Transverse colon (tissue), 4 donors: ENCODE results near the gene PSMD3. TPM values are rescaled to one million over a fixed set of nuclear protein-coding genes. Genes with fewer than 3 reads are reported as not detected.

Experiments
- DNase-seq: peaks from one replicate; pipeline ENCODE4 v3.0.0-alpha.2; 2019
- H3K27ac ChIP-seq, 4 donors: fragments of 200-600 bp; sonication (generic); 2 replicates each; pipeline ENCODE4 v1.5.1; 2016 to 2018; ENCODE audit warnings: inconsistent platforms in 4 of 4
- H3K27me3 ChIP-seq: fragments of 200-600 bp; sonication (generic); 2 replicates; pipeline ENCODE4 v1.5.1; 2017; ENCODE audit warnings: inconsistent platforms
- H3K36me3 ChIP-seq, 4 donors: fragments of 200-600 bp; sonication (generic); 2 replicates each; pipeline ENCODE4 v1.5.1; 2017 to 2019; ENCODE audit warnings: inconsistent platforms in 4 of 4
- H3K4me1 ChIP-seq, 4 donors: fragments of 200-600 bp; sonication (generic); 2 replicates each; pipeline ENCODE4 v1.5.1; 2017 to 2020; ENCODE audit warnings: inconsistent platforms in 4 of 4
- H3K4me3 ChIP-seq, 4 donors: fragments of 200-600 bp; sonication (generic); 1 replicate in 1 of 4; 2 replicates in 3 of 4; pipeline versions ENCODE4 v1.5.1 to v1.6.1; 2017 to 2019; ENCODE audit warnings: inconsistent platforms in 4 of 4
- H3K9me3 ChIP-seq, 2 donors: fragments of 200-600 bp; sonication (generic); 2 replicates each; pipeline ENCODE4 v1.5.1; 2017 to 2019; ENCODE audit warnings: inconsistent platforms in 2 of 2
- CTCF ChIP-seq, 5 experiments: fragments of 200-600 bp in 3 of 5; fragments of 450-650 bp in 2 of 5; sonication (generic) in 3 of 5; IDR thresholded peaks; 1 replicate in 2 of 5; 2 replicates in 3 of 5; pipeline ENCODE4 v1.5.1; 2016 to 2017; ENCODE audit warnings: antibody characterized with exemption in 5 of 5, inconsistent platforms in 3 of 5, mild to moderate bottlenecking in 2 of 5, moderate library complexity in 1 of 5
- EP300 ChIP-seq: sonication (generic); formaldehyde crosslinking; IDR thresholded peaks from one replicate; pipeline ENCODE4 v1.6.1; 2017; ENCODE audit warnings: antibody characterized with exemption, low read depth
- POLR2A ChIP-seq: fragments of 450-650 bp; IDR thresholded peaks from one replicate; pipeline ENCODE4 v1.6.1; 2016; ENCODE audit warnings: antibody characterized with exemption, mild to moderate bottlenecking, moderate library complexity
- POLR2AphosphoS5 ChIP-seq, 3 donors: sonication (generic); formaldehyde crosslinking; IDR thresholded peaks; one replicate each; pipeline ENCODE4 v1.6.1; 2016; ENCODE audit warnings: antibody characterized with exemption in 3 of 3
- WGBS, 2 donors: methylation state at CpG; one replicate each; pipeline ENCODE4 v1.1.5; 2018; ENCODE audit warnings: low coverage in 1 of 2; 5-methylcytosine and 5-hydroxymethylcytosine counted together
- in situ Hi-C, 4 donors: fragments of 200-750 bp; cut with MboI; loops; one replicate each; pipeline versions ENCODE4 v1.15.0 to v1.15.1; 2017; ENCODE audit warnings: low sequenced_read_pairs in 3 of 4, low pct_ligation_motif_present in 1 of 4, low pct_unique_long_range_greater_than_20kb in 1 of 4
- intact Hi-C: fragments of 100-400 bp; cut with DNase I; formaldehyde crosslinking; loops from one replicate; pipeline ENCODE4 v1.15.1; 2023; ENCODE audit warnings: low total_unique reads
- total RNA-seq, 4 donors: library from RNA; depleted of rRNA; stranded (reverse); fragments of >200 nt; gene quantifications; one replicate each; pipeline ENCODE4 v1.1.0, GENCODE V29; 2016

PSMD3 gene
- total RNA-seq, 4 donors from 2014 or later = 80.7 to 117 (median 112) TPM

GRCh38 chr17:39979016-39979670 lies 1.5 kb upstream of the PSMD3 start:
- H3K4me3 ChIP-seq = no peak overlapping the region
- WGBS, 2 donors = 74 to 82% methylated on average over 3 to 5 of the region's 5 CpGs
- peaks cover 17 to 28% (median 20%) of the 10 kb centered on the region in 4 donors for H3K4me1 ChIP-seq
- H3K27me3 ChIP-seq = peaks cover 11% of the 10 kb centered on the region
- H3K27ac ChIP-seq = no peak overlapping the region
- in situ Hi-C loops = no loop called here
- TF ChIP-seq POLR2A (no peak), POLR2AphosphoS5 (IDR thresholded peaks at IDR 0.05) (no peak), EP300 (no peak), CTCF (IDR thresholded peaks at IDR 0.05) (no peak)
- H3K36me3 ChIP-seq = peaks cover 0 to under 1% (median under 1%) of the 10 kb centered on the region in 4 donors
- intact Hi-C loops = no loop called here
- no peaks in the 10 kb centered on the region for H3K9me3 ChIP-seq
- no peak for DNase-seq

GRCh38 chr17:39979893-39980350 lies 685 bp upstream of the PSMD3 start:
- Histone ChIP-seq H3K27ac (peak overlapping the region; percentile 94 to 99 (median 98)), H3K27me3 (peaks cover 6% of the 10 kb centered on the region), H3K4me3 (peak overlapping the region; percentile 38 to 99 (median 88)), H3K36me3 (peaks cover 0 to 8% (median 4%) of the 10 kb centered on the region in 4 donors), H3K4me1 (peaks cover 17 to 28% (median 20%) of the 10 kb centered on the region in 4 donors), H3K9me3 (no peaks in the 10 kb centered on the region)
- peak; percentile 23 for DNase-seq
- TF ChIP-seq POLR2AphosphoS5 (IDR thresholded peaks at IDR 0.05) (no peak), CTCF (IDR thresholded peaks at IDR 0.05) (no peak), POLR2A (no peak), EP300 (no peak)
- WGBS, 2 donors = 0 to 1% methylated on average over 2 to 10 of the region's 10 CpGs
- intact Hi-C loops = no loop called here
- in situ Hi-C loops = no loop called here

- intact Hi-C loops = no loop called here
- no peak for DNase-seq
- peak overlapping the region; percentile 87 to 99 (median 92) for H3K4me3 ChIP-seq
- H3K27ac ChIP-seq = peak overlapping the region; percentile 94 to 99 (median 98)
- no peaks in the 10 kb centered on the region for H3K9me3 ChIP-seq
- TF ChIP-seq POLR2AphosphoS5 (IDR thresholded peaks at IDR 0.05) = no peak
- TF ChIP-seq EP300 = no peak
- no peak for TF ChIP-seq CTCF (IDR thresholded peaks at IDR 0.05)
- in situ Hi-C loops = no loop called here
- 0 to 1% methylated on average over 4 to 15 of the region's 15 CpGs for WGBS, 2 donors
- peaks cover 0 to 22% (median 8%) of the 10 kb centered on the region in 4 donors for H3K36me3 ChIP-seq
- H3K4me1 ChIP-seq = peaks cover 17 to 28% (median 20%) of the 10 kb centered on the region in 4 donors
- peaks cover 6% of the 10 kb centered on the region for H3K27me3 ChIP-seq
These were observed 667 bp downstream of the PSMD3 start for GRCh38 chr17:39981207-39981741.

- Histone ChIP-seq H3K27me3 (peaks cover 1% of the 10 kb centered on the region), H3K4me1 (peaks cover 17 to 28% (median 20%) of the 10 kb centered on the region in 4 donors), H3K36me3 (peaks cover 0 to 28% (median 11%) of the 10 kb centered on the region in 4 donors), H3K4me3 (peak overlapping the region; percentile 87 to 99 (median 92)), H3K9me3 (no peaks in the 10 kb centered on the region), H3K27ac (peak overlapping the region; percentile 94 to 99 (median 98))
- TF ChIP-seq EP300 (no peak), CTCF (IDR thresholded peaks at IDR 0.05) (no peak), POLR2A (no peak), POLR2AphosphoS5 (IDR thresholded peaks at IDR 0.05) (peak in 1 of 3 donors; percentile 47)
- DNase-seq = no peak
- WGBS, 2 donors = 0 to 9% methylated on average over 2 to 7 of the region's 7 CpGs
- intact Hi-C loops (no loop called here), in situ Hi-C loops (no loop called here)
These were observed 1.3 kb downstream of the PSMD3 start for GRCh38 chr17:39981766-39982375.
